HG03521 (cell line): ENCODE results near the gene RAB7A.

Experiments
- ATAC-seq: cut with Tn5 transposase; IDR thresholded peaks from one replicate; pipeline ENCODE4 v1.9.1; 2021; ENCODE audit warnings: mild to moderate bottlenecking, moderate library complexity; ENCODE audit not compliant: unreplicated experiment

The RAB7A gene

GRCh38 chr3:128847666-128848370 lies 121.8 kb downstream of the RAB7A start:
- no peak for ATAC-seq

- no peak for ATAC-seq
These were observed 123.0 kb downstream of the RAB7A start for GRCh38 chr3:128848936-128849335.

GRCh38 chr3:128849911-128850455 lies 124.0 kb downstream of the RAB7A start:
- ATAC-seq = no peak

GRCh38 chr3:128850544-128850943 lies 124.6 kb downstream of the RAB7A start:
- no peak for ATAC-seq

- ATAC-seq = no peak
These were observed 125.6 kb downstream of the RAB7A start for GRCh38 chr3:128851601-128852000.

- no peak for ATAC-seq
These were observed 127.8 kb downstream of the RAB7A start for GRCh38 chr3:128853826-128854225.

GRCh38 chr3:128854475-128854874 lies 128.5 kb downstream of the RAB7A start:
- ATAC-seq = no peak

GRCh38 chr3:128855569-128855968 lies 129.6 kb downstream of the RAB7A start:
- ATAC-seq = no peak

GRCh38 chr3:128858167-128858566 lies 132.2 kb downstream of the RAB7A start:
- no peak for ATAC-seq

GRCh38 chr3:128859630-128860029 lies 133.6 kb downstream of the RAB7A start:
- ATAC-seq = no peak

GRCh38 chr3:128861491-128861890 lies 135.5 kb downstream of the RAB7A start:
- no peak for ATAC-seq

- ATAC-seq = no peak
These were observed 137.6 kb downstream of the RAB7A start for GRCh38 chr3:128863560-128863959.
